ENCODE data around the gene ERC2.

The ERC2 gene

DNA sequence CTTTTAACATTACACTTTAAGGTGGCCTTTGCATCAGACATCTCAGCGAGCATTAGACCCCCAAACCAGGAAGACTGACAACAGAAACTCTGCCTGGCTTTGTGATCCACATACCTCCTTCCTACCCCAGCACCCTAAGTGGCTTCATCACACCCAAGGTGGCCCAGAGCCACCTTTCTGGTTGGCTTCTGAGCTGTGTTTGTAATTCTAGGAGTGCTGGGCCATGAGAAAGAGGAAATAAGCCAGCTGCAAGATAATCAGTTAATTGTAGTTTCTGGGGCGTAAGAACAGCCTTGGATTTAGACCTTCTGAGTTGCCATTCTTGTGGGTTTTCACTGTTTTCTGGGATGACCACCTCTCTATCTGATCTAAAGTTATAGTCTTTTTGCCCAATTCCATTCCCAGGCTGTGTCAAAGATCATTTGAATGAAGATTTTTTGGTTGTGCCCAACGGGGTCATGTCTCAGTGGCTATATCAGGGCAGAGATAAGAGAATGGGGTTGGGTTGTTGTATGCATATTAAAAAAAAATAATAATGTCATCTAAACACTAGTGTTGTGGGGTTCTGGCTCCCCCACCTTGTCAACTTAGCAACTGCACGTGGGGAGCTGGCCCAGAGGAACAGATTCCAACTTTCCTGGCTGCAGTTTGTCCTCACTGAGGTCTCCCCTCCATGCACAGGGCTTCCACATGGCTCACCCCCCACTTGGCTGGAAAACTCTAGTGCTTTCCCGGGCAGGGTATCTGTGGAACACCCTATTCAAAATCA is 746.4 kb downstream of the ERC2 start:
- DNase-seq = peak; percentile 3

DNA sequence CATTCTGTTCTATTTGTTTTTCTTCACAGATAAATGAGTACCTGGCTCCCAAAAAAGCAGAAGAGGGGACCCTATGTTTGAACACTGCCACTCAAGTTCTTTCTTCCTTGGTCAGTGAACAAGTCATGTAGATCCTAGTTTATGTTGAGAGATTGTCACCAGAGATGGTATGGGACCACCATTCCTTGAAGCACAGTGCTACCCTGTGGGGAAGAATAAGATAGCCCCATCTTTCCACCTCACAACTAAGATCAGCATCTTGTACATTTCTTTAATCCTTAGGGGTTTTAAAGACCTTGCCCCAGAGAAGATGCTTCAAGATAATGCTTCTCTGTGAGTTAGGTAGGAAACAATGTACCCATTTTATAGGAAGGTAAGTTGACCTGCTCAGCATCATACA is 747.7 kb downstream of the ERC2 start:
- DNase-seq = no peak

DNA sequence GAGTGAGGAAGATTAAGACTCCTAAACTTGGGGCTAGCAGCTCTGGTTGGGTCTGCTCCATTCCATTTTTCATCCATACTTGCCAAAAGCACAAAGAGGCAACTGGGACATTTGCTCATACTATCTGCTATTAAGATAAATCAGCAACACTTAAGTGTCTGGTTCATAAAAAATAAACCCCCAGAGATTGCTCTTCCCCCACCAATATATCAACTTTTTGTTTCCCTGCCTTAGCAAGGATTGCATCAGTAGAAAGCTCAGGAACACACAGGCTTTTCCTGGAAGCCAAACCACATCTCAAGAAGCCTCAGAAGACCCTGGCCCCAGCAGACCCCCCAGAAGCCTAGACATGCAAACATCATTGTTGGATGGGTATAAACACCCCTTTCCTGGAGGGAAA is 748.8 kb downstream of the ERC2 start:
- no peak for DNase-seq

DNA sequence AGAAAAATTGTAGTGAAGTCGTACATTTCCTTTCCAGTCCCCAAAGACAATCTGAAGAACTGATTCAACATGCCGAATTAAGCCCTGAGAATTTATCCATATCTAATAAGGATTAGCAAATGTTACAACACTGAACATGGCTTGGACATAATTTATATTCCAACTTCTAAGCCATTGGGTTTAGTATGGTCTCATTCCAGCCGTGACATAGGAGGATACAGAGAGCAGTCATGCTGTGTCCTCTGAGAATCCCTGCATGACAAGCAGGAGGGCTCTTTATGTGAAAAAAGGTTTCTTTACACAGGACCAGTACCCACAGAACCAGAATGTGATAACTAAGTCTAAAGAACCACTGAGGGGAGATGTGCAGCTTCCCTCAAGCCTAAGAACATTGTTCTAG is 749.3 kb downstream of the ERC2 start:
- no peak for DNase-seq

DNA sequence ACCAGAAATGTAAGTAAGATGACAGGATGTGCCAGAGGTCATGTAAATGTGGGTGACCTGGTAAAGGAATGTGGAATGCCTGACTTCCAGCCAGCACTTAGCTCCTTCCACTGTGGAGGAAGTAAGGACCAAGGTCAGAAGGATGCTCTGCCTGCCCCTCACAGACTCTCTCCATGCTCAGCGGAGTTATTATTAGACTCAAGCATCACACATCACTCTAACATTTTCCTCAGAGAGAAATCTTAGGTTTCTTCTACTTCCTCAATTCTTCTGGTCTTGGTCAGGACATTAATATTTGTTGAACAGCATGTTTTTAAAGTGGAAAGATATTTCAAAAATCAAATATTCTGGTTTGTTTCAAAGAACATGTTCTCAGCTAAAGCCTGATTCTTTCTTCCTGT is 749.7 kb downstream of the ERC2 start:
- no peak for DNase-seq

DNA sequence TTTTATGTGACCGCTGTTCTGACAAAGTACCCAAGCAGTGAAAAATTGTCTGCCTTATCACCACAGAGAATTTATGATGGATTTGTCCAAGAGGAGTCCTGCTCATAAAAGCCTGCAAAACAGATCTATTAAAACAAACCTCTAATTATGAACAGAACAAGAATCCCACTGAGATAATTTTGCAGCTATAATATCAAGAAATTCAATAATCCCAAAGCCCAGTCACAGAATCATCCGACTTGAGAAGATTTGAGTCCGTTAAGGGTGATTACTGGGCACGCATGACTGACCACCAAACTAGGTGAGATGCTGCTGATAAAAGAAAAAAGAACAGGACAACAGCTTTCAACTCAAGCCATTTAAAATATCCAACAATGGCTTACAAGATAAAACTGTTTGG is 750.2 kb downstream of the ERC2 start:
- DNase-seq = no peak

DNA sequence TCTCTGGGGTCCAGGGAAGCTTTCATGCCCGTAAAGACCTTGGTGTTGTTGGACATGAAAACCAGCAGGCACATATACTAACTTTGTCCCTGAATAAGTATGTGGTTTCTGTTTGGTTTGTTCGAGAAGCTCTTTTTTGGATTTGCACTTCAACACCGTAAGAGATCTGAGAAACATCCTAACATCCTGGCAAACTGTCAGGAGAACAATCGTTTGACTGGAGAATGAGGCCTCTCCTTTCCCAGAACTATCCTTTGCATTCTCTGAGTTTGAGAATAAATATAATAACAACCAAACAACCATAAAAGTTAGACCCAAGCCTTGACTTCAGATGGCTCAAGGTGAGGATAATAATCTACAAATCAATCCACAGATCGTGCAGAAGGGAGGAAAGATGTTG is 750.8 kb downstream of the ERC2 start:
- DNase-seq = no peak

DNA sequence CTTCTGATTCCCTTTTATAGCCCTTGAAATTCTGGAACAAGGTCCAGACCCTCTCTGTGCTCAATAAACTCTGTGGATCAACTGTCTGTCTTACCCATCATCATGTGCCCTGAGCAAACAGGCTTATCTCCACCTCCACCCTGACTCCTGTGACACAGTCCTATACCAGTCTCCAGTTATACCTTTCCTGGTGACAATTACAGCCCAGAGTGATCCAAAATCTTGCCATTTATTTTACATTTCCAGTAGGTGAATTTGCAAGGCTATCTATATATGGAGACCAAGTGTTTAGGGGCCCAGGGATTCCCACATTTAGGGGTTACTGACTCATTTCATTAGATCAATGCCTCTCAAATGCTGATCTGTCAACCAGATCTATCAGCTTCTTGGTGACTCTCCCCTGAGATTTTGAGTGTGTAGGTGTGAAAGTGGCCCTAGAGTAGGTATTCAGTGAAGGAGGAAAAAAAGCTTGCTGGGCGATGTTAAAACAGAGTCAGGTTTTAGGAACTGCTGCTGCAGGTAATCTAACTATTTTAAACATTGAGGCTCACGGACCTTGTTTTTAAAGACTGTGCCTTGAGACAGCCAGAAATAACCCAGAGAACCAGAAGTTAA is 751.5 kb downstream of the ERC2 start:
- no peak for DNase-seq

DNA sequence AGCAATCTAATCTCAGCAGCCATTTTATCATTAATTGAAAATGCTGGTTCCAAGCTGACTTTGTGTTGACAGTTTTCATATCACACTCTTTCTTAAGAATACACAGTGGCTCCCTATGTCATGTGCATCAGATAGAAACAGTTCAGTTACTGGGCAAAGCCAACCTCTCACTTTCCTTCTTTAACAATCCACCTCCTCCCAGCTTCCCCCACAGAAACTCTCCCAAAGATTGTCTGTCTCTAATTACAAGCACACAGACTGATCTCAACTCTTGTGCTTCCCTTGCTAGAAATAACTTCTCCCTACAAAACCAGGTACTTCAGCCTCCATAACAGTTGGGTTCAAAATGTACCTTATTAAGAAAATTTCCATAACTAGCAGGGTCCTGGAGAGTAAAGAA is 752.2 kb downstream of the ERC2 start:
- DNase-seq = no peak

DNA sequence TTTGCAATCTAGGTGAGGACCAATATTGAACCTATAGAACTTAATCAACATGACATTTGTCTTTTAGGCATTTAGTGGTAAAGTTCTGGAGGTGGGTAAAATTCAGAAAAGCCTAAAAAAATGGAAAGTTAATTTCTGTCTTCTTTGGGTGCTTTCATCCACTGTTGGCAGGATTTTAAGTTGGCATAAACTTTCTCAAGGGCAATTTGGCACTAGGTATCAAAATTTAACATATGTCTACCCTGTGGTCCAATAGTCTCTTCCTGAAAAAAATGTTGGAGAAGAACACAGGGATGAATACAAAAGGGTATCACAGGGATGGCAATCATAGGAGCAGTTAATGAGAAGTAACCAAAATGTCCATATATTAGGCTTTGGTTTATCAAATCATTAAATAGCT is 754.2 kb downstream of the ERC2 start:
- DNase-seq = no peak

DNA sequence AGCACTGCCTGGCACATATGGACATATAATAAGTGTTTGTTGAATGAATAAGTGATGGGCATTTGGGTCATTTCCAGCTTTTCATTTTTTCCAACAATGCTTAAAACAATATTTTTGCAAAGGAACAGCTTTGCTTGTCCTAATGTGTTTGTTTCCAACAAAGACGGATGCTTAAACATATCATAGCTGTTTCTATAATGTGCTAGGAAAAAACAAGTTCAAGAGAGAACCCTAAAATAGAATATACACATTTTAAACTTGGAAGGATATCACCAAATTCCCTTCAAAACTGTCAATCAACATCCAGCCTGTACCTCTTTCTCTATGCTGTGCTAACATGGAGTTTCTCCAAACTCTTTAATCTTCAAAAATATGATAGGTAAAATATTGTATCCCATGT is 756.6 kb downstream of the ERC2 start:
- DNase-seq = no peak

DNA sequence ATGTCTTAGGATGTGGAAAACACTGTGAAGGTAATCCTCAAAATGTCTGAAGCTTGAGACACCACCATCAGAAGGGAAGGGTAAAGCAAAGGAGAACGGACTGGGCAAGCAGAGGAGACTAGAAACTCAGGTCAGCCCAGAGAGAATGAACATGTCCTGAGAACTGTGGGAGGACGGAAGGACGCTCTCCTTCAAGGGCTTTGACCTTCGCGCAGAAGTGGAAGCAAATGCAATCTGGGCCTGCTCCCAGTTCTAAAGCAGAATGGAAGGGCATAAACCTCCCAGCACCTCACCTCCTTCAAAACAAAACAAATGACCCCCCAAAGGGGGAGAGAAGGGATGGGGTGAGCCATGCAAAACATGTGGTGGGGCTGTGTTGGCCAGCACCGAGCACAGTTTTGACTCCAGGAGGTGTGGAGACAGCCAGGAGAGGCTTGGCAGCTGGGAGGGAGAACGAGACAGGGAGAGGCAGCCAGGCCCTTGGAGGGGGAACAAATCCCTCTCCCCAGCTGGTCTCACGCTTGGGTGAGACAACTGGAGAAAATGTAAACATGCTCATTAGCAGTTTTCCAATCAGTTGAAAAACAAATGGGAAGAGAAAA is 758.8 kb downstream of the ERC2 start:
- DNase-seq = no peak

DNA sequence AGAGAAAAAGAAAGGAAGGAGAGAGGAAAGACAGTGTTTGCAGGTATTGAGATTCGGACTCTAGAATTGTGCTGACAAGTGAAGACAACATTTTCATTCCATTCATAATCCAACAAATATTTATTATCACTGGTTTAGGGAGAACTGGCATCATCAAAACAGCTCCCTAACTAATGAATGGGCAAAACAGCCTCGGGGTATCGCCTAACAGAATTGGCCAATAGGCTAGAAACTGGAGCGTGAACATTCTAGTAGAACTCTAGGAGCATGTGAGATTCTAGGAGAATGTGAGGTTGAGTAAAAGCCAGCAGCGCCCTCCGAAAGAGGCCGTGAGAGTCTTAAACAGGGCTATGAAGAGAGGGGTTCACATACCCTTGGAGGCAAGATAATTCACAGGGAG is 759.3 kb downstream of the ERC2 start:
- no peak for DNase-seq

DNA sequence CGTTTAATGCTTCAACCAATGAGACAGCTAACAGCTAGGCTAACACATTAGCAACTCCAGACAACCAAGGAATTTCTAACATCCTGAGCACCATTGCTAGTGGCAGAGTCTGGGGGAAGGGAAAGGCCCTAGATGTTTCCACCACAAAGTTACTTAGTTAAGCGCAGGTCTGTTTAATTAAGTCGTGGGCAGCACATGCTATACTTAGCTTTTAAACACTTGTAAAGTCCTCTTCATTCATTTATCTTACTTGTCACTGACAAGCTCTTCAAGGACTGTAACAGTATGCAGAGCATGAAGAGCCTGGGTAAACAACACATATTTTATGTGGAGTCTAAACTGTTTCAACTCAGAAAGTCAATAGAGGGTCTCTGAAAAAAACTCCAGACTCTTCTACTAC is 760.0 kb downstream of the ERC2 start:
- DNase-seq = peak; percentile 6

DNA sequence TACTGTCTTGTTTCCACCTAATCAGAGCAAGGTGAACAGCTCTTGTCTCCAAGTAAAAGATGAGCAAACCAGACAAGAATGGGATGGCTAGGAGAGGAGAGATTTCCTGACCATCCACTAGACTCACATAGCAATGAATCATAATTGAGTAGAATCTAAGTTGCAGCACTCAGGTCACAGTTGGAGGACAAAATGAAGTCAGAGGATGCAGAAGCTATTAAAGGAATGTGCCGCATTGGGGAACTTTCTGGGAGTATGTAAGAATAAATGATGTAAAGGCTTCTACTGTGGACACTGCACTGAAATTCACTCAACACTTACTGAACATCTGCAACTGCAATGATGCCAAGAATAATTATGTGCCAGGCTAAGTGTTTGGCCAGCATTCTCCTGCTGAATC is 763.7 kb downstream of the ERC2 start:
- no peak for DNase-seq

DNA sequence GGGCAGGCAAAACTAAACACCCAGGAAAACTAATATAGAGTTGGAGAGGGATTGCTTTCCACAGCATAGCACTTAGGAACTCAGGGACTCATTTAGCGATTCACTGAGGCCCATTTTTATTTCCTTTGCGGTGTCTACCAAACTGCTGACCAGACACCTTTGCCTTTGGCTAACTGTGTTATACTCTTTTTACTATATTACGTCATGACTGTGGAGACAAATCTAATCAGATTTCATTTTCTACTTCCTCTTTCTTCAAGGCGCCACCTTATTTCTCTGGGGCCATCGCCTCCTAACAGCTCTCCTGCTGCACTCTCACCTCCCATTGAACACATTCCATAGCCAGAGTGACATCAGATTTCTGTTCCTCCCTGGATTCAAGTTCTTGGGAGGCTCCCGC is 765.4 kb downstream of the ERC2 start:
- no peak for DNase-seq

DNA sequence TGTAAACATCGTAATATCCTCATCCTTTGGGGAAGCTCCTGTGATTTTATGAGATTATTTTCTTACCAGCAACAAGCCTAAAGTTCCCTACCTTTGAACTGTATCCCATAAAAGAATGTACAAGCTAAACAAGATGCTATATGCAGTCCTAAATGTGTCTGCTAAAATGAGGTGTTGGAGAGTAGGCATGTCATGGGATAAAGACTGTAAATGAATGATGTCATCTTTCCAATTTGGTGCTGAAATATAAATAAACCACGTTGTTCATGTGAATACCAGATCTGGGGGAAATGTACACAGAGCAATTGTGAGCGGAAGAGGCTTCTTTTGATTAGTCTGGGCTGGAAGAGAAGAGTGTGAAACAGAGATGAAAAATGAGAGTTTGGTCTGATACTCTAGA is 766.3 kb downstream of the ERC2 start:
- DNase-seq = no peak

DNA sequence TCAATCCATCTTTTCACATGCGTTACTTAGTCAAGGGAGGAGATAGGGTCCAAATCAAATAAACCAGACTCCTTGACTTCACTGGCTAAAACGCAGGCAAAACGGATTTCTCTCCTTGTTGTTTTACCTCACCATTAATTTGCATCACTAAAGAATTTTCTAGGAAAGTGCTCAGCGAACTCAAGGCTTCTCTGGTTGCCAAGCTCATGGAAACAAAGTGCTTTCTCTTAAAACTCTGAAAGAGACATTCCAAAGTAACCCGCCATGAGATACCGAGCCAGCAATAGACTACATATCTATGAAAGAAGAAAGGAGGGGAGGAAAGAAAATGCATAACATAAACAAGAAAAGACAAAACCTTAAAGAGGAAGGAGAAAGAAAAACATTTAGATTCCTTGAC is 769.4 kb downstream of the ERC2 start:
- DNase-seq = no peak

DNA sequence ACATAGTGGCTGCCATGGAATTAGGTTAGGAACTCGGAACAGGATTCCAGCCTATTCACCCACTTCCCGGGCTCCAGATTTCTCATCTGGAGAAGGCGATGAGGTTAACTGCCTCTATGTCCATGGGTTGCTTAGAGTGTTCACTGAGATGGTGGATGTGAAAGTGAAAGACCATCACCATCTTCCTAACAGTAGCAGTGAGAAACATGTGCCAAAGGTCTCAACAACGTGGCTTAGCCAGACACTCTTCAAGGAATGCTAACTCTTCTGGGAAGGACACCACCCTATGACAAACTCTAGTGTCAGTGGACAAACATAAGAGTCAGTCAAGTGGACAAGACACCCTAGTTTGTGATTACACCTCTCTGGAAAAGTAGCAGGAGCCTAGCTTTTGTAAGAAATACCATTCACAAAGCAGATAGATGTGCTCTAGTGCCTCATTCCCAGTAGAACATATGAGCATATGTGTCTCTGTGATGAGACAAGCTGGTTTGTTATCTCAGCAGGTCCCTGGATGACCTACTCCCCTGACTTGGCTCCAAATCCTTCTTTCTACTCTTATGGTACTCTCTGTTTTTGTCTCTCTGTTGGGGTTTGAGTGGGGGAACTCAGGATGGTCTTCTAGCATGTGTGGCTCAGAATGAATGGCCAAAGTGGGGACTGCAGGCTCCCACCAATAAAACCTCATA is 770.9 kb downstream of the ERC2 start:
- DNase-seq = no peak

DNA sequence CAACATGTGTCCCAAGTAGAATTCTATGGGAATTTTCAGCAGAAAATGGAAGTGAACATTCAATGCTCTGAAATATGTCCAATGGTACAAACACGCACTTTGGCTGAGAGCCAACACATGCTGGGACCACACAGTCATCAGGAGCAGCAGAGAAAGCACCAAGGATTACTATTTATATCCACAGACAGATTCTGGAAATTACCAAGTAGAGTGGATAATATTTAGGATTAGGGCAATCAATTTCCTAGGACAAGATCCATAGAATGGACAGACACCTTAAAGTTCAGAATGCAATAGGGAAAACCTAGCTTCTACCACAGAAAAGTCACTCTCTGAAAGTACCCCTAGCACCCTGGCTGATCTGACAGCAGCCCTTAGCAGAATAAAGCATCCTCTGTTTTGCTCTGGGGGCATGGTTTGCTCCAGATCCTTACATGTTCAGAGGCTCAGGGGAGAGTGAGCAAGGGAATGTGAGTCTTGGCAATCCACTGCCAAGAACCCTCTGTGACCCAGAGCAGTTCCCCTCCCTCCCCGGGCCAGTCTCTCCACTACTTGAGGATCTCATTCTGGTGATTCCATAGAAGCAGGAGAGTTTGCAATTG is 775.2 kb downstream of the ERC2 start:
- no peak for DNase-seq

DNA sequence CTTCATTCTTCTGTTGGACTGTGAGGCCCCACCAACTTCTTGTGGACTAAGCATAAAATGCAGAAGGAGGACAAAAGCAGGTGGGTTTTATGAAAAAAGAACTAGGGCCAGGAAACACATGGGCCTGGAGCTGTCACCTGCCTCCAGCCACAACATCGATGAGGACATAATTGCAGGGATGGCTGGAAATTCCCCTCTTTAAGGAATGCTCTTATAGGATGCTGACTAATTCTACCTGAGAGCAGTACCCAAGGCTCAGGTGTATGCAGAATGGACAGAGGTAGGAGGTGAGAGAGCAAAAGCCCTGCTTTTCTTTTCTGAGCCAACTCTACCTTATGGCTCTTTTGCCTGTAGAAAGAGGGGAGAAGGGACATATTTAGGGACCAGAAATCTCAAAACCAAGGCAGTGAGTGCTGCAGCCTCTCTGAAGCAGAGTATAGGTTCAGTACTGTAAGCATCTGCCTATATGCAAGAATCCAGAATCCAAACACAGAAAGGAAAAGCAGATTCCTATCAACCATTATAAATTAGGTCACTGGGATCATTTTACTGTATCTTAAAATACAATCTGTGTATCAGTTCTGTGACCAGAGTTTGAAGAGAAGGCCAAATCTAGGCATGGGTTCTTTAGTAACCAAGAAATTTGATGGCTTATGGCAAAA is 775.8 kb downstream of the ERC2 start:
- peak; percentile 21 for DNase-seq

DNA sequence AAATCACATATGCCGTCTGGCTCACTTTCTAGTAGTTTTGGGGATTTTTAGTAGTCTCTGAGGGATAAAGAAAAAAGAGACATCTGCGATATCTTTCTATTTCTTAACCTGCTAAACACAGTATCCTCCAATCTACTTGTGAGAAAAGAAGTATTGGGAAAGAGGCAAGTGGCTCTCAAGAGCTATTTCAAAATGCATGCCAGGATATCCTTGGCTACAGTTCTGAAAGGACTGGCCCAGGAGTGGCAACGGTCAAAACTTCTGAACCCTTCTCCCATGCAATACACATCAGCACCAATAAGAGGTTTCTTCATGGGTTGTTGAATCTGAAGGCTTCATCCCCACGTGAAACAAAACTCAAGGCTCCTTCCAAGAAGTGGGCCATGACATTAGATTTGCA is 777.1 kb downstream of the ERC2 start:
- no peak for DNase-seq

DNA sequence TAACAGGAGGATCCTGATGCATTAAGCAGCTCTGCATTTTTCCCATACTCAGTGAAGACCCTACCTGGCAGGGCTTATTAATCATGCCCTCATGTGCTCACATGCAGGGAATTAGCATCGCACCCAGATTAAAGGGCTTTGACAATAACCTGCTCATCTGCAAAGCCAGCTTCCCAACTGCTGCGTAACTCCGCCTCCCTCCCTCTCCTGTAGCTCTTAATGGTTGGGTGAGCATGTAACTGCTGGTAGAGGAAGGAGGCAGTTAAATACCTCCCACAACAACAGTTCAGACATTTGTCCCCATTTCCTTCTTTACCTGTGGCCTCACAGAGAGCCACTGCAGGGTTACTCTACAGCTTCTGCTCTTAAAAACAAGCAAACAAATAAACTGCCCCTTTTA is 777.5 kb downstream of the ERC2 start:
- peak; percentile 21 for DNase-seq
